AG04450 (cell line): ENCODE measurements around the gene CDKAL1. TPM values are rescaled to one million over a fixed set of nuclear protein-coding genes. Genes with fewer than 3 reads are reported as not detected.

ENCODE experiments used
- CTCF ChIA-PET: fragments of 300-600, 350-600 bp; formaldehyde crosslinking; extraction: SDS; loops from one replicate; lab custom pipeline; 2022; ENCODE audit warnings: antibody characterized with exemption, inconsistent platforms; lab: Charles Lee
- POLR2A ChIA-PET: fragments of 350-600 bp; formaldehyde crosslinking; extraction: SDS; loops from one replicate; lab custom pipeline; 2021; ENCODE audit warnings: antibody characterized with exemption, inconsistent platforms; lab: Yijun Ruan, JAX
- DNase-seq: peaks from one replicate; pipeline ENCODE4 v3.0.0-alpha.2; 2011; ENCODE audit warnings: low read depth, low spot score
- H3K27ac ChIP-seq: one replicate; pipeline ENCODE4 v1.5.1; 2012; ENCODE audit warnings: low read depth, low read length, control low read depth
- H3K27me3 ChIP-seq: one replicate; pipeline ENCODE4 v1.6.0; 2012; ENCODE audit warnings: low read length; ENCODE audit not compliant: control insufficient read depth, insufficient read depth
- H3K4me3 ChIP-seq: 2 replicates; pipeline ENCODE4 v1.5.1; 2011; ENCODE audit warnings: mild to moderate bottlenecking, low read depth, low read length, control low read depth
- H3K9me3 ChIP-seq: 2 replicates; pipeline ENCODE4 v1.5.1; 2012; ENCODE audit warnings: low read length; ENCODE audit not compliant: control insufficient read depth, insufficient read depth
- CTCF ChIP-seq: IDR thresholded peaks from 2 replicates; pipeline ENCODE4 v1.5.1; 2011; ENCODE audit warnings: low read depth, low read length, control low read depth, inconsistent platforms
- polyA plus RNA-seq: library from polyadenylated mRNA; depleted of rRNA; stranded (reverse); fragments of >200 nt; gene quantifications from 2 replicates; pipeline ENCODE4 v1.2.3, GENCODE V29; 2011

CDKAL1 gene
- polyA plus RNA-seq, 1 experiment: 9.2 TPM

GRCh38 chr6:21176197-21176596 lies 641.9 kb downstream of the CDKAL1 start:
- no peak for TF ChIP-seq CTCF
- ChIA-PET POLR2A (no interaction called here), CTCF (no interaction called here)
- Histone ChIP-seq H3K27ac (no peak overlapping the region), H3K9me3 (no peaks in the 10 kb centered on the region; the same call in 1 of the 2 replicates), H3K4me3 (no peak overlapping the region), H3K27me3 (no peaks in the 10 kb centered on the region)
- no peak for DNase-seq

GRCh38 chr6:21180155-21180554 lies 645.9 kb downstream of the CDKAL1 start:
- CTCF ChIA-PET: interaction anchor here (1.0 kb wide), 1 partner anchor 616 kb away, joined by 3 read pairs; no protein-coding TSS in a partner anchor
- POLR2A ChIA-PET: no interaction called here
- TF ChIP-seq CTCF: no peak
- no peaks in the 10 kb centered on the region; the same call in 1 of the 2 replicates for H3K9me3 ChIP-seq
- H3K27me3 ChIP-seq: no peaks in the 10 kb centered on the region
- DNase-seq: no peak
- H3K27ac ChIP-seq: no peak overlapping the region
- no peak overlapping the region for H3K4me3 ChIP-seq

- H3K27ac ChIP-seq: no peak overlapping the region
- H3K9me3 ChIP-seq: no peaks in the 10 kb centered on the region; the same call in 1 of the 2 replicates
- DNase-seq: no peak
- no peaks in the 10 kb centered on the region for H3K27me3 ChIP-seq
- CTCF ChIA-PET: interaction anchor here (1.0 kb wide), 1 partner anchor 617 kb away, joined by 3 read pairs; no protein-coding TSS in a partner anchor
- no peak overlapping the region for H3K4me3 ChIP-seq
- POLR2A ChIA-PET: no interaction called here
- TF ChIP-seq CTCF: no peak
These were observed 646.6 kb downstream of the CDKAL1 start for GRCh38 chr6:21180800-21181337.

- no peak for DNase-seq
- H3K27me3 ChIP-seq: no peaks in the 10 kb centered on the region
- H3K4me3 ChIP-seq: no peak overlapping the region
- H3K9me3 ChIP-seq: no peaks in the 10 kb centered on the region; the same call in 1 of the 2 replicates
- H3K27ac ChIP-seq: no peak overlapping the region
- ChIA-PET CTCF (no interaction called here), POLR2A (no interaction called here)
- TF ChIP-seq CTCF: no peak
These were observed 647.6 kb downstream of the CDKAL1 start for GRCh38 chr6:21181866-21182265.

- TF ChIP-seq CTCF: no peak
- CTCF ChIA-PET: no interaction called here
- no peaks in the 10 kb centered on the region for H3K27me3 ChIP-seq
- H3K9me3 ChIP-seq: no peaks in the 10 kb centered on the region; the same call in 1 of the 2 replicates
- DNase-seq: no peak
- POLR2A ChIA-PET: no interaction called here
- H3K27ac ChIP-seq: no peak overlapping the region
- H3K4me3 ChIP-seq: no peak overlapping the region
These were observed 648.3 kb downstream of the CDKAL1 start for GRCh38 chr6:21182589-21182988.
